GM21423 (cell line): ENCODE data around the gene RELL1.

Experiments used
- ATAC-seq: cut with Tn5 transposase; IDR thresholded peaks from one replicate; pipeline ENCODE4 v1.9.1; 2021; ENCODE audit warnings: mild to moderate bottlenecking, moderate library complexity; ENCODE audit not compliant: unreplicated experiment

The RELL1 gene

GRCh38 chr4:37641886-37642849 is 44.0 kb downstream of the RELL1 start:
- no peak for ATAC-seq

- ATAC-seq, result no peak
Observed at GRCh38 chr4:37641352-37641751, 44.8 kb downstream of the RELL1 start.

GRCh38 chr4:37639551-37640285 is 46.5 kb downstream of the RELL1 start:
- no peak for ATAC-seq

GRCh38 chr4:37635155-37635554 is 51.0 kb downstream of the RELL1 start:
- ATAC-seq, result no peak

GRCh38 chr4:37634180-37634579 is 52.0 kb downstream of the RELL1 start:
- ATAC-seq, result no peak

- ATAC-seq, result no peak
Observed at GRCh38 chr4:37632836-37633235, 53.3 kb downstream of the RELL1 start.

GRCh38 chr4:37631551-37631950 is 54.6 kb downstream of the RELL1 start:
- no peak for ATAC-seq

- no peak for ATAC-seq
Observed at GRCh38 chr4:37629713-37630112, 56.5 kb downstream of the RELL1 start.

- no peak for ATAC-seq
Observed at GRCh38 chr4:37628977-37629609, 57.1 kb downstream of the RELL1 start.

- ATAC-seq, result no peak
Observed at GRCh38 chr4:37627263-37627662, 58.9 kb downstream of the RELL1 start.

- no peak for ATAC-seq
Observed at GRCh38 chr4:37625499-37625898, 60.7 kb downstream of the RELL1 start.

- no peak for ATAC-seq
Observed at GRCh38 chr4:37623940-37624339, 62.2 kb downstream of the RELL1 start.

- ATAC-seq, result no peak
Observed at GRCh38 chr4:37623125-37623524, 63.1 kb downstream of the RELL1 start.

- ATAC-seq, result no peak
Observed at GRCh38 chr4:37620176-37620575, 66.0 kb downstream of the RELL1 start.

GRCh38 chr4:37615720-37616063 is 70.5 kb downstream of the RELL1 start:
- no peak for ATAC-seq

GRCh38 chr4:37615059-37615719 is 71.0 kb downstream of the RELL1 start:
- ATAC-seq, result no peak

- no peak for ATAC-seq
Observed at GRCh38 chr4:37612811-37613210, 73.4 kb downstream of the RELL1 start.

- no peak for ATAC-seq
Observed at GRCh38 chr4:37609626-37610025, 76.5 kb downstream of the RELL1 start.

- ATAC-seq, result no peak
Observed at GRCh38 chr4:37607018-37607417, 79.2 kb downstream of the RELL1 start.

- no peak for ATAC-seq
Observed at GRCh38 chr4:37605843-37606565, 80.2 kb downstream of the RELL1 start.
